Colonic mucosa (tissue), 4 donors: ENCODE results near the gene STK31. TPM values are rescaled to one million over a fixed set of nuclear protein-coding genes. Genes with fewer than 3 reads are reported as not detected.
"Not testable (repeated sequence)": the region's sequence is repeated elsewhere in the genome, so short reads cannot be mapped to it uniquely, and the experiment has no call there.

Experiments
- DNase-seq: peaks from one replicate; pipeline ENCODE4 v3.0.0-alpha.2; 2020
- H3K27ac ChIP-seq: fragments of 200-600 bp; one replicate; pipeline ENCODE4 v1.8.0; 2021
- H3K27me3 ChIP-seq: fragments of 200-600 bp; one replicate; pipeline ENCODE4 v1.8.0; 2021
- H3K36me3 ChIP-seq: fragments of 200-600 bp; one replicate; pipeline ENCODE4 v1.8.0; 2021
- H3K4me1 ChIP-seq: fragments of 200-600 bp; one replicate; pipeline ENCODE4 v1.8.0; 2021; ENCODE audit warnings: mild to moderate bottlenecking
- H3K4me3 ChIP-seq: fragments of 200-600 bp; one replicate; pipeline ENCODE4 v1.8.0; 2021
- H3K9ac ChIP-seq, 2 donors: one replicate each; pipeline ENCODE4 v1.7.0; 2013; ENCODE audit warnings: control low read depth in 2 of 2, low read depth in 2 of 2, low read length in 2 of 2
- H3K9me3 ChIP-seq: fragments of 200-600 bp; one replicate; pipeline ENCODE4 v1.8.0; 2021
- CTCF ChIP-seq: fragments of 200-600 bp; IDR thresholded peaks from one replicate; pipeline ENCODE4 v1.8.0; 2022; ENCODE audit warnings: antibody characterized with exemption, mild to moderate bottlenecking
- intact Hi-C: fragments of 100-400 bp; cut with DNase I; formaldehyde crosslinking; loops from one replicate; pipeline ENCODE4 v1.14.1; 2022
- total RNA-seq, 2 donors: library from RNA; stranded (reverse); fragmentation: NEBNext Ultra II Directional in 1 of 2; extraction: Animal tissue kit (Norgen Biotek cat#: 25700) in 1 of 2; gene quantifications; one replicate each; pipeline ENCODE4 v1.2.1, GENCODE V29; 2021
- donor health status: healthy.
- donor health status: DM: no; HTN: no; CAD: no.
- donor health status: DM: no; HTN: no; CAD: no.

STK31 gene
- total RNA-seq, 2 donors from 2014 or later, result 0.77 to 0.96 TPM

- no peak for DNase-seq
- no peak overlapping the region for H3K4me3 ChIP-seq
- H3K9ac ChIP-seq, result no peak overlapping the region
- intact Hi-C loops, result no loop called here
- no peak for TF ChIP-seq CTCF
- no peak overlapping the region for H3K27ac ChIP-seq
- H3K4me1 ChIP-seq, result no peaks in the 10 kb centered on the region
- no peaks in the 10 kb centered on the region for H3K9me3 ChIP-seq
- H3K36me3 ChIP-seq, result no peaks in the 10 kb centered on the region
- no peaks in the 10 kb centered on the region for H3K27me3 ChIP-seq
Observed at GRCh38 chr7:23672033-23672432, 38.0 kb upstream of the STK31 start.

GRCh38 chr7:23679898-23680413 is 30.1 kb upstream of the STK31 start, which contains the start of gene FAM221A:
Gene FAM221A, plus strand, starts transcription at chr7:23680199. Its CDS starts 20 bp downstream, at chr7:23680219.
- peak within 1 kb of the TSS; percentile 88 for H3K27ac ChIP-seq
- peak within 1 kb of the TSS; percentile 82 to 88 for H3K9ac ChIP-seq
- no peaks in the 10 kb centered on the region for H3K9me3 ChIP-seq
- no peaks in the 10 kb centered on the region for H3K36me3 ChIP-seq
- peak; percentile 93 for DNase-seq
- no peaks in the 10 kb centered on the region for H3K4me1 ChIP-seq
- intact Hi-C loops, result no loop called here
- H3K4me3 ChIP-seq, result peak within 1 kb of the TSS; percentile 84
- no peaks in the 10 kb centered on the region for H3K27me3 ChIP-seq
- TF ChIP-seq CTCF, result peak; percentile 72

GRCh38 chr7:23680414-23681405 is 29.3 kb upstream of the STK31 start:
- peak overlapping the region; percentile 88 for H3K27ac ChIP-seq
- no peaks in the 10 kb centered on the region for H3K9me3 ChIP-seq
- H3K36me3 ChIP-seq, result no peaks in the 10 kb centered on the region
- peak overlapping the region; percentile 82 to 88 for H3K9ac ChIP-seq
- no peaks in the 10 kb centered on the region for H3K27me3 ChIP-seq
- intact Hi-C loops, result no loop called here
- H3K4me3 ChIP-seq, result peak overlapping the region; percentile 84
- peak; percentile 87 for DNase-seq
- no peaks in the 10 kb centered on the region for H3K4me1 ChIP-seq
- TF ChIP-seq CTCF, result no peak

- intact Hi-C loops, H3K27ac ChIP-seq: not testable (repeated sequence)
Observed at GRCh38 chr7:23684041-23684440, 26.0 kb upstream of the STK31 start.

GRCh38 chr7:23685731-23686130 is 24.3 kb upstream of the STK31 start:
- no peak for TF ChIP-seq CTCF
- H3K27me3 ChIP-seq, result no peaks in the 10 kb centered on the region
- no peak for DNase-seq
- peak overlapping the region; percentile 1 for H3K27ac ChIP-seq
- no peaks in the 10 kb centered on the region for H3K9me3 ChIP-seq
- H3K4me1 ChIP-seq, result no peaks in the 10 kb centered on the region
- H3K9ac ChIP-seq, result no peak overlapping the region
- intact Hi-C loops, result no loop called here
- no peaks in the 10 kb centered on the region for H3K36me3 ChIP-seq
- no peak overlapping the region for H3K4me3 ChIP-seq

More at GRCh38 chr7:23684041-23684440, 26.0 kb upstream of the STK31 start:
- not testable (repeated sequence) for H3K9me3 ChIP-seq, H3K9ac ChIP-seq, H3K4me3 ChIP-seq, H3K27me3 ChIP-seq, DNase-seq, H3K4me1 ChIP-seq, H3K36me3 ChIP-seq
